HG02884 (cell line): Measurements from ENCODE around the gene MSRB3.

Experiments used
- ATAC-seq: cut with Tn5 transposase; IDR thresholded peaks from one replicate; pipeline ENCODE4 v1.9.1; 2021; ENCODE audit warnings: mild to moderate bottlenecking, moderate library complexity; ENCODE audit not compliant: unreplicated experiment

MSRB3 gene

DNA sequence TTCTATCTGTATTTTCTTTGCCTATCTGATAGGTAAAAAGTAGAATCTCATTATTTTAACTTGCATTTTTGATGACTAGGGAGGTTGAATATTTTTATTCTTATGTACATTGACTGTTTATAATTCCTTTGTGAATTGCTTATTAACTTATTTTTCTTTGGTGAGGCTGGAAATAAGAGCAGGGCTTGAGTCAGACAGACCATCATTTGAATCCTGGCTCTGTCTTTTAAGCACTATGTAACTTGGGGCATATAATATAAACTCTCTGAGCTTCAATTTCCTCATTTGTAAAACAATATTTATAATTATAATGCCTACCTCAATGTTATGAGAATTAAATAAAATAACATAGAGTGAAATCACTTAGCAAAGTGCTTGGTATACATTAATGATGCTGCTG, 108.9 kb downstream of the MSRB3 start:
- no peak for ATAC-seq

DNA sequence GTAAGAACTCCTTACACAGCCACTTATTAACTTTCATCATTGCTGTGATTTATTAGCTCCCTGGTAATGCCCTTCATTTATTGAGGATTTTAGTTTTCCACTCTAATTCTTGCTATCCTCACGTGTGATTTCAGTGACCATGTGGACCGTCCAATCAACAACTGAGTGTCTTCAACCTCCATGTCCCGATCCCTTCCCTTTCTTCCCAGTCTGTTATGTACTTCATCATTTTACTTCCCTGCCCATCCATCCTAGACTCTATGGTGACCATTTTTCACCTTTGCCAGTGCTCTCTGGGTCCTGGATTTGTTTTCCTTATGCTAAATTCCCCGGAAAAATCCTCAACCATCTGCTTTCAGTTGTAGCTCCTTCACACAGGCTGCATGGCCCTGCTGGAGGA, 111.0 kb downstream of the MSRB3 start:
- ATAC-seq, result no peak

DNA sequence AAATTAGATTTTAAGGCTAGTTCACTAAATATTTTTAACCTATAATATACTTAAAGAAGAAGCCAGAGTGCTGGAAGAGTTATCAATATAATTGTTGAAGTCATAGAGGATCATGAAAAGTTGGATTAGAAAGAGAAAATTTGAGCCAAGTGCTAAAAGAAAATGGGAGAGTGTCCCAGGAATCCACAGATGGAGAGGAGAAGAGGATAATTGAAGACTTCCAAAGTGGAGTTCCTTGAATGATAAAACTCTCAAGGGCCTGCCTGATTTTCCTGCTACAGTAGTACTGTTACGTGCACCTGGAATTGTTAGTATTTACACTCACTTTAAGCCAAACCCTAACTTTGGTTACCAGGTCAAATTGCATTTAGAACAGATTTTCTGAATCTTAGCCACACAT, 113.2 kb downstream of the MSRB3 start:
- ATAC-seq, result no peak

DNA sequence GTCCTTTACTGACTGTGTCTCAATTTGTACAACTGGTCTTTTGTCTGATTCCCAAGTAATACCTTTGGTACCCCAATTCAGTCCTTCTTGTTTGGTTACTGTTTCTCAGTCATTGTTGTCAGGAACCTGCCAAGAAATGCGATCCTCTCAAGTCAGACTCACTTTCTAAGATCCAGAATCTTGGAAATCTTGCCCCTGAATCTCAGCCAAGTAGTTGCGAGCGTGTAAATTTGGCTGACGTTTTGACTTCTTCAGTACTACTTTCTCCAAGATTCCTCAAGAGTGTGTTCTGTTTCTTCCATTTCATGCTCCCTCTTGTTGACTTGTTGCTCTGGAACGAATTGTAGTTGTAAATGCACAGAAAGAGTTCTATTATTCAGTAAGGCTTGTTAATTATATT, 114.0 kb downstream of the MSRB3 start:
- ATAC-seq, result no peak

DNA sequence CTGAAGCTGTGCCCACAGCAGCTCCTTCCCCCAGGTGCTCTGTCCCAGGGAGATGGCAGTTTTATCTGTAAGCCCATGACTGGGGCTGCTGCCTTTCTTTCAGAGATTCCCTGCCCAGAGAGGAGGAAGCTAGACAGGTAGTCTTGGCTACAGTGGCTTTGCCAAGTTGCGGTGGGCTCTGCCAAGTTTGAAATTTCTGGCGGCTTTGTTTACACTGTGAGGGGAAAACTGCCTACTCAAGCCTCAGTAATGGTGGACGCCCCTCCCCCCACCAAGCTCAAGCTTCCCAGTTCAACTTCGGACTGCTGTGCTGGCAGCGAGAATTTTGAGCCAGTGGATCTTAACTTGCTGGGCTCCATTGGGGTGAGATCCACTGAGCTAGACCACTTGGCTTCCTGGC, 124.7 kb downstream of the MSRB3 start:
- ATAC-seq, result no peak

DNA sequence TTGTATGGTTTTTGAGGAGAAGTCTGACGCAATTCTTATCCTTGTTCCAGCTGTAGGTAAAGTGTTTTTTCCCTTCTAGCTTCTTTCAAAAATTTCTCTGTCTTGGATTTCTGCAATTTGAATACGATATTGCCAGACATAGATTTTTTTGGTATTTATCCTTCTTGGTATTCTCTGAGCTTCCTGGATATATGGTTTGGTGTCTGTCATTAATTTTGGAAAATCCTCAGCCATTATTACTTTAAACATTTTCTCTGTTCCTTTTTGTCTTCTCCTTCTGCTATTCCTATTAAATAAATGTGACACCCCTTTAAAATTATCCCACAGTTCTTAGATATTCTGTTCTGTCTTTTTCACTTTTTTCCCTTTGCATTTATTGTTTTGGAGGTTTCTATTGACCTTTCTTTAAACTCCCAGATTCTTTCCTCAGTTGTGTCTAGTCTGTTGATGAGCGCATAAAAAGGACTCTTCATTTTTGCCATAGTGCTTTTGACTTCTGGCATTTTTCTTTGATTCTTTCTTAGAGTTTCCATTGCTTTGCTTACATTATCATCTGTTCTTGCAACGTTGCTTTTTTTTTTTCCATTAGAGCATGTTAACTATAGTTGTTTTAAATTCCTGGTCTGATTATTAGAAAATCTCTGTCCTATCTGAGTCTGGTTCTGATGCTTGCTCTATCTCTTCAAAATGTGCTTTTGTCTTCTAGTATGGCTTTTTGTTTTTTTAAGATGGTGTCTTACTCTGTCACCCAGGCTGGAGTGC, 129.1 kb downstream of the MSRB3 start:
- no peak for ATAC-seq

DNA sequence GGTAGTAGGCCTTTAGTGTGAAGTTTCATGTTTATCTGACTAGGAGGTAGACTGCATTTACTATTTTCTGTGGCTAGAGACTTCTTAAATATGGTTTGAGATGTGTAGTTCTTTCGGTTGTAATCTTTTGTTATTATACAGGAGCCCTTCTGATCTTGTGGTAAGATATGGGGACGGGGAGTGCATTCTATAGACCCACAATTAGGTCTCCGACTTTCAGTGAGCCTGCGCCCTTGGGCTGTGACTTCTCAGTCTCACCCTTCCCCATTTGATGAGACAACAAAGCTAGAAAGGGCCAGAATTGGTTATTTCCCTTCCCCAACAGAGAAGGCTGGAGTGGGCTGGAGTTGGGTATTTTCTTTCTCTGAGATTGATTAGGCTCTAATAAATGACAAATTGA, 130.0 kb downstream of the MSRB3 start:
- no peak for ATAC-seq

DNA sequence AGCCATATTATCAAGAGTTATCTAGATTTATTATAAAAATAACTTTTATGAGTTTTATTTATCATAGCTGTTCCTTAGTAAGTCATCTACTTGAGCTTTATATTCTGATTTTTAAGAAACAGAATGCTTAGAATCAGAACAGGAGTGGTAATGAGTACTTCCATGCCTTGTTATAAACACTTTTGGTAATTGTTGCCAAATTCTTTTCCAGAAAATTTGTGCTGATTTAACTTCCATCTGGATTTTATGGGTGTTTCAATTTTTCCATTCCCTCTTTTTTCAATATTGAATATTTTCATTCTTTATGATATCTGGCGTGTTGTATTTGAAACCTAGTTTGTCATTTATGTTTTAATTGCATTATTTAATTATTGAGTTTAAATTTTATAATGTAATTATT, 131.2 kb downstream of the MSRB3 start:
- ATAC-seq, result no peak

DNA sequence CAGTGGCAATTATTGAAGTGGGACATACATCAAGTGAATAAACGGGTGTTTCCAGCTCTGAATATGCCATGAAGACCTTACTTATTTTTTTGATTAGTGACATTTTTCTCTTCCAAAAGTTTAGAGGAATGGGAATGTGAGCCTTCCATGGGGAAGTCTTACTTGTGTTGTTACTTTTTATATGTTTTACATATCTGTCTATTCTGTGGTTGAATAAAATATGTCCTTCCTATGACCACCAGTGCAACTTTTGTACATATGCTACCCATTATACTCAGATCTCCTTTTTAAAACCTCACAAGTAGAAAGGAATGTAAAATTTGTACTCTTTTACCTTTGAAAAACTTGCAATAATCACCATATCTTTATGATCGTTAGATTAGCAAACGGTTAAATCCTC, 132.7 kb downstream of the MSRB3 start:
- no peak for ATAC-seq

DNA sequence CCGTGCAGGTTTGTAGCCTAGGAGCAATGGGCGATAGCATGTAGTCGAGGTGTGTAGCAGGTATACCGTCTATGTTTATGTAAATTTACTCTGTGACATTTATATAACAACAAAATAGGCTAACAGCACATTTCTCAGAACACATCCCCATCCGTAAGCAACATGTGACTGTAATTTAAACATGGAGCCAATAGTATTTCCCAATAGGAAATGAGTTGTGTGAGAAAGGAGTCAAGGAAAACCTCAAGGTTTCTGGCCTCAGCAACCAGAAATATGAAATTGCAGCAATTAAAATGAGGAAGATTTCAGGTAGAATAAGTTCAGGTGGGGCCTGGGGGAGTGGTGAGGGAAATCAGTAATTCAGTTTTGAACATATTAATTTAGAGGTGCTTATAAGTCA, 136.0 kb downstream of the MSRB3 start:
- ATAC-seq, result no peak

DNA sequence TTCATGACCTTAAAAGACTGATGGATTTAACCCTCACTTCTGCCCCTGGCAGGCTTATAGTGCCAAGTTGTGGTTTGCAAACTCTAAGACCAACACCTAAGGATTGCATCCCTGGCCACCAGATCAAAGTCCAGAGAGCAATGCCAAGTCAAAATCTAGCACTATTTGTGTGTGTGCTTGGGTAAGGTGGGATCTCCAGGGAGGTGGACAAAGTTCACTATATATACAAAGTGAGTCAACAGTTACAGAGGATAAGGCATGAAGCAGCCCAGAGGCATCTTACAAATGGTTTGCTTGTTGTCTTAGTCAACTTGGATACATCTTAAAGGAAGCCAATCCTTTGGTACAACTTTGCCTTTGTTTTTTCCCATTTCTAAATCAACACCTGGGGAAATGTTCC, 137.3 kb downstream of the MSRB3 start:
- ATAC-seq, result no peak

DNA sequence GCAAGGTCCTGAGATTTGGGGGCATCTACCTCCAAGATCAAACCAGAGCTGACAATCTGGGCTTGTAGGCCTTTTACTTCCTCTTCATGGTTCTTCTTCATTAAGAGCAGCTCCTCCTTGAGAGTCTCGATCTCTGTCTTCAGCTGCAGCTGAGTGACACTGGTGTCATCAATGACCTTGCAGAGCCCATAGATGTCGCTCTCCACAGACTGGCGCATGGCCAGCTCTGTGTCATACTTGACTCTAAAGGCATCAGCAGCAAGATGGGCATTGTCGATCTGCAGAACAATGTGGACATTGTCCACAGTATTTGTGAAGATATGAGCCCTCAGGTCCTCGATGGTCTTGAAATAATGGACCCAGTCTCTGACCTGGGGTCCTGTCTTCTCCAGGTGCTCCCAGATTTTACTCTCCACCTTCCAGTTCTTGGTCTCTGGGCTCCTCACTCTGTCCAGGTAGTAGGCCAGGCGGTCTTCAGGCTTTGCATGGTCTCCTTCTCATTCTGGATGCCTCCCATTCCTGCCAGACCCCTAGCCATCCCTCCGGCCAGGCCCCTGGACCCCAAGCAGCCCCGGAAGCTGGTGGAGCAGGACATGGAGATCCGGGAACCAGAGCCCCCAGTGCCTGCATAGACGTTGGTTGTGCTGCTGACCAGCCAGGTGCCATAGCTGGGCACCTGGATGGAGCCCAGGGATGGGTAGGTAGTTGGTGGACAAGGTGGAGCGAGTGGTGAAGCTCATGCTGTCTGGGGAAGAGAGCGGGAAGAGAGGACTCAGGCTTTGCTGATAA, 141.0 kb downstream of the MSRB3 start:
- ATAC-seq, result no peak

DNA sequence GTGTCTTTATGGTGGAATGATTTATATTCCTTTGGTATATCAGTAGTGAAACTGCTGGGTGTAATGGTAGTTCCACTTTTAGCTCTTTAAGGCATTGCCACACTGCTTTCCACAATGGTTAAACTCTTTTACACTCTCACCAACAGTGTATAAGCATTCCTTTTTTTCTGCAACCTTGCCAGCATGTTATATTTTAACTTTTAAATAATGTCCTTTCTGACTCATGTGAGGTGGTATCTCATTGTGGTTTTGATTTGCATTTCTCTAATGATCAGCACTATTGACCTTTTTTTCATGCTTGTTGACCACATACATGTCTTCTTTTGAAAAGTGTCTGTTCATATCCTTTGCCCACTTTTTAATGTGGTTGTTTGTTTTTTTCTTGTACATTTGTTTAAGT, 142.5 kb downstream of the MSRB3 start:
- ATAC-seq, result no peak

DNA sequence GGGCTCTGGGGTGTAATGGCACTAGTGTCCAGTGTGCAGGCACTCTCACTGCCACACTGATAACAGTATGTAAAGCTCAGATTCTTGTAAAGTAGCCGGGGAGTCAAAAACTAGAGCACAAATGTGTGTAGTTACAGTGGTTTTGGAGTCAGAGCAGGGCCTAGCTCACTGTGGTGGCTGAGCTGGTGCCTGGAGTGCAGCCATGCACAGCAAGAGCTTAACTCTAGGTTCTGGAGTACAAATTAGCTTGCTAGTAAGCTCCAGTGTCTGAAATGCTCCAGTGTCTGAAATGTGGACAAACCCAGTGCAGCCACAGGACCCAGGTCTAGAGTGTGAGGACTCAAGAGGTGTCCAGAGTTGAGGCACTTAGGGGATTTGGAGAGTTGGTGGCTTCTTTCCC, 149.2 kb downstream of the MSRB3 start:
- no peak for ATAC-seq

DNA sequence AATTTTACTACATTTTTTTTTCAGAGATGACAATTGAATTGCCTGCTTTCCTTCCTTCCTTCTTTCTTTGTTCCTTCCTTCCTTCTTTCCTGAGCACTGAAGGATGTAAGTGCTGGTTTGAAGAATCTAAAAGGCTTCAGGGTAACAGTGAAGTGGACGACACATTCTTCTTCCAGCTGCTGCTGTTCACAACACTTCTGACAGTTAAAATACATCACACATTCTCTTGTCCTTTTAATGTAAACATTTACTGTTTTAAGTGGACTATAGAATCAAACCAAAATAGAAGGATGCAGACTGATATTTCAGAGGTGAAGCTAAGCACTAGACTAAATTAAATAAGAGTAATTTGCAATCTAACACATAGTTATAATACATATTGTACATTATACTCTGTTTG, 151.5 kb downstream of the MSRB3 start:
- ATAC-seq, result no peak

DNA sequence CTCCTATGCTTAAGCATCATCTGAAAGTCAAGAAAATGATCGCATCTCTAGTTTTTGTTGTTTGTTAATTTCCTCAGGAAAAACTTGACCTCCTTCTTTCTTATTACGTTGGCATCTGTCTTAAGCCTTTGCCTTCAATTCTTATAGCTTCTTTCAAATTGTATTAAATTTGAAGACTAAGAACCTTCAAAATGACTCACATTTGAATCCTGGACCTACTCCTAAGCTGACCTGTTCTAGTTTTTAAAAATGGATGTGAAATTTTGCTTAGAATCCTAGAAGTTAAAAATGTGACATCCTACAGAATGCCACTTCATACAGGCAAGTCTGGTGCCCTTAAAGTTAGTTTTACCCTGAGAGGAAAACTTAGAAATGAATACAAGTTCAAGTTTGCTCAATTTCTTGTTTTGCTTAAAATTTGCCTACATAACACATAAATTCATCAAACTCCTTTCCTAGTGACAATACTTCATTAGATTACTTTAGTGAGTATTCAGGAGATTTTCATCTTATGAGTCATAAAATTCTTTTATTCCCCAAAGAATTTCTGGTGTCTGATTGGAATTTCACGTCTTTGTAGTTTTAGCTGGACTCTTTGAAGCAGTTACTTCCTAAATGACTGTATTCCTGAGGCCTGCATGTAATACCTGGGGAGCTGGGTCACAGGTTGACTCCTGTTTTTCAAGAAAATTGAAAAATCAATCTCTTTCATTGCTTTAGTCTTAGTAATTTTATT, 152.3 kb downstream of the MSRB3 start:
- ATAC-seq, result no peak

DNA sequence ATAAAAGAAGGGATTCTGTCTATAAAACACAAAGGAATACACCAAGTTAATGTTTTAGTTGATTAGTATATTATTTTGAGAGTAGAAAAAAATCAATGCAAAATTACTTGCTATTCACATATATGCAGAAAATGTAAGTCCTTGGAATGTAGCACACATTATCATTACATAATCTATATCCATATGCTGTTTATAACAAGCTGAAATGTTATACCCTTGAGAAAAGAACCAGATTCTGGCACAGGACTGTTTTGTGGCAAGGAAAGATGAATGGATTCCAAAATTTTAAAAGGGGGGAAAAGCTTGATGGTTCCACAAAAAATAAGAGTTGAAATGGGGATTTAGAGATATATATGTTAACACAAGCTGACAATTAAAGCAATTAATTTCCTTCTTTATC, 153.6 kb downstream of the MSRB3 start:
- ATAC-seq, result no peak

DNA sequence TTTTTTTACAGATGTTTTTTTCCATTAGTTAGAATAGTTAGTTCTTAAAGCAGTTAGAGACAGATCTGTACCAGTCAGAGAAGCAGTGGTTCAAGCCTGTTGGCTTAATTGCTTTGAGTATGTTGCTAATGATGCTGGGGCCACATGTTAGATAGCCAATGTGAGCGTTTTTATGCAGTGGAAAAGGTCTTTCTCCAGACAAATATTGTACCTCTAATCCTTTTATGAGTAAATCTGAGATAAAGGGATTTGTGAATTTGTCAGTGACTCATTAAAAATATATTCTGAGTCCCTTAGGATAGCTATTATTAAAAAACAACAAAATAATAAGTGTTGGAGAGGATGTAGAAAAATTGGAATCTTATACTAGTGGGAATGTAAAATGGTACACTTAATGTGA, 154.2 kb downstream of the MSRB3 start:
- ATAC-seq, result no peak

DNA sequence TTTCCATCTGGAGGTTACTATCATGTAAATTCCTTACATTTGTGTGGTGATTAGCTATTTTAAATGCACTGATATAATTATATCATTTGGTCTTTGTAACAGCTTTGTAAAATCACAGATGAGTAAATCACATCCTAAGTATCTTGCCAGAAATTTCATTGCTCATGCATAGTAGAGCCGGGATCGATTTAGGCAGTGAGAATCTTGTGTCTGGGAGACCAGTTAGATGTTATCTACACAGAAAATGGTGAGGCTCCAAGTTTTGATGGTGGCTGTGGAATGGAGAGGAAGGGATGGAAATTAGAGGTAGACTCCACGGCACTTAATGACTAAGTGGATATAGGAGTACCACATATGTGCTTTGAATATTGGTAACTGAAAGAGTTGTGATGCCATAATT, 156.3 kb downstream of the MSRB3 start:
- no peak for ATAC-seq

DNA sequence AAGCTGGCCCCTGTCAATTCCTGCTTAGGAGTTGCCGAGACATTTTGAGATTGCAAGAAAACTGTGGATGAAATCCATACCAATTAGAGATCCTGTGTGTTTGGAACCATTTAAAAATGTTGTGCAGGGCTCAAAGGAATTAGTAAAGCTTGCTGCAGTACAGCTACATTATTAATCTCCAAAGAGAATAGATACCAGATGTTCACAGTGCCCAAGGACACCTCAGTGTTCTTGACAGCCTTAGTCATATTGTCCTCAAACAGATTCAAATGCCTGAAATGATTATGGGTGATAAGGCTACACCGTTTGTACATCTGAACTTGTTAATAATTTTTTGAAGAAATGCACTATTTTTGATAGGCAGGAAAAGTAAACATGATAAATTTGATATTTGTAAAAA, 164.6 kb downstream of the MSRB3 start:
- no peak for ATAC-seq

DNA sequence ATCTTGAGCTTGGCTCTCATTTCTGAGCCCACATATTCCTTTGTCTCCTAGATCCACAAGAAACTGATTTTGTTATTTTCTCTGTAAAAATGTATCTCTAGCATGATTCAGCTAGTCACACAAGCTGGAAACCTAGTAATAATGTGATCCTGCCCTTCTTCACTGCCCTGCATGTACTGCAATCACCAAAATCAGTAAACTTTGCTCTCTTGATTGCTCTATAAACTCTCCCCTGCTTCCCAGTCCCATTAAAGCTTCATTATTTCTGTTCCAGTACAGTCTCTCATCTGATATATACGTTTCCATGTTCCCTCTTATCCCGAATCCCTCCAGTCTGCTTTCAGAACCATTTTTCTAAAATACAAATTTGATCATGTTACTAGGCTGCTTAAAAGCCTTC, 166.5 kb downstream of the MSRB3 start:
- no peak for ATAC-seq

DNA sequence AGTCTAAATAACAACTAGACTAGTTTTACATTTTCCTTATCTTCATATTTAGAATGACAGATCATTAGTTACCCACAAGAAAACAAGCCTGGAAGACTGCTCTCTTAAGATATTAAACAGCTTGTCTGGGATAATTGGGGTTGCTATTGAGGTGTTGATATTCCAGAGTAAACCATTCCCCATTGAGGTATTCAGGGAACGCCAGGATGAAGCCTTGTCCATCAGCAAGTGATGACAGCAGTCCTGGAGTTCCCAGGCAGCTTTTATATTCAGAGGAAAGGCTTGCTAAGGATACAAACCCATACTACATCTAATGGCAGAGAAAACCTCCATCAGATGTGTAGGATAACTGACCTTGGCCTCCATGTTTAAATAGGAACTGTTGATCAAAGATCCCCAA, 168.4 kb downstream of the MSRB3 start:
- ATAC-seq, result no peak
